HCT116 (cell line): Measurements from ENCODE around the gene SPRING1. TPM values are rescaled to one million over a fixed set of nuclear protein-coding genes. Genes with fewer than 3 reads are reported as not detected.

Experiments used
- ATAC-seq: fragments of 200-7000 bp; cut with Tn5 transposase; 2 replicates; pipeline ENCODE4 v1.9.1; 2020; ENCODE audit warnings: mild to moderate bottlenecking, moderate library complexity
- BruUV-seq: library from RNA; stranded (reverse); fragments of 400-500 nt; replicated peaks from 2 replicates; lab custom pipeline; 2021; lab: Mats Ljungman, UMichigan
- CTCF ChIA-PET: fragments of 300-600 bp; sonication (Branson Sonifier 250); formaldehyde crosslinking; loops from one replicate; lab custom pipeline; 2021; ENCODE audit warnings: antibody characterized with exemption; lab: Charles Lee
- POLR2A ChIA-PET: fragments of 300-600, 350-600 bp; sonication (Branson Sonifier 250); formaldehyde crosslinking; loops from one replicate; lab custom pipeline; 2021; ENCODE audit warnings: antibody characterized with exemption; lab: Charles Lee
- RAD21 ChIA-PET, 2 experiments: fragments of 300-600 bp; sonication (Branson Sonifier 250); formaldehyde crosslinking; loops; one replicate each; lab custom pipeline; 2023; ENCODE audit warnings: low total read pairs in 2 of 2; ENCODE audit not compliant: uncharacterized antibody in 2 of 2, unreplicated experiment in 2 of 2, low non-redundant PET in 1 of 2; lab: Charles Lee
- DNase-seq: peaks from one replicate; pipeline ENCODE4 v3.0.0-alpha.2; 2010; ENCODE audit warnings: low read depth, low spot score
- H2AFZ ChIP-seq: fragments of 200-600 bp; shearing (Covaris generic), sonication (generic); 2 replicates; pipeline ENCODE4 v1.6.1; 2017; ENCODE audit warnings: low read depth, mixed run types, mixed read lengths, antibody characterized with exemption, low read length; ENCODE audit not compliant: poor library complexity, severe bottlenecking
- H3K27ac ChIP-seq: 2 replicates; pipeline ENCODE4 v1.5.1; 2012; ENCODE audit warnings: low read depth, low read length
- H3K27me3 ChIP-seq: fragments of 200-600 bp; sonication (generic); 2 replicates; pipeline ENCODE4 v1.6.1; 2016; ENCODE audit warnings: mixed run types, low read length, mixed read lengths; ENCODE audit not compliant: insufficient read depth
- H3K36me3 ChIP-seq, 2 experiments: fragments of 200-500 bp in 1 of 2; fragments of 200-600 bp in 1 of 2; sonication (Bioruptor generic) in 1 of 2; sonication (generic) in 1 of 2; 2 replicates each; pipeline versions ENCODE4 v1.5.1 to v1.6.1; 2014 to 2016; ENCODE audit warnings: low read length in 2 of 2, inconsistent platforms in 1 of 2, mixed read lengths in 1 of 2, mixed run types in 1 of 2; ENCODE audit not compliant: insufficient read depth in 2 of 2, control insufficient read depth in 1 of 2
- H3K4me1 ChIP-seq, 2 experiments: fragments of 200-600 bp in 1 of 2; sonication (generic) in 1 of 2; 2 replicates each; pipeline versions ENCODE4 v1.5.1 to v1.6.1; 2012 to 2017; ENCODE audit warnings: low read length in 2 of 2, inconsistent platforms in 1 of 2, mild to moderate bottlenecking in 1 of 2, mixed read lengths in 1 of 2, mixed run types in 1 of 2, moderate library complexity in 1 of 2; ENCODE audit not compliant: insufficient read depth in 2 of 2, control insufficient read depth in 1 of 2
- H3K4me2 ChIP-seq: fragments of 200-600 bp; sonication (generic); 2 replicates; pipeline ENCODE4 v1.6.1; 2017; ENCODE audit warnings: mixed run types, low read length, mixed read lengths
- H3K4me3 ChIP-seq, 2 experiments: fragments of 200-600 bp in 1 of 2; sonication (generic) in 1 of 2; replicated peaks in 1 of 2; 2 replicates each; pipeline ENCODE4 v1.5.1; 2011 to 2016; ENCODE audit warnings: low read length in 2 of 2, control low read depth in 1 of 2, low read depth in 1 of 2, mild to moderate bottlenecking in 1 of 2, mixed read lengths in 1 of 2, mixed run types in 1 of 2
- H3K79me2 ChIP-seq: fragments of 200-600 bp; sonication (generic); 2 replicates; pipeline ENCODE4 v1.6.1; 2017; ENCODE audit warnings: mild to moderate bottlenecking, mixed run types, low read length, moderate library complexity, mixed read lengths; ENCODE audit not compliant: insufficient read depth
- H3K9ac ChIP-seq: fragments of 200-600 bp; sonication (generic); 2 replicates; pipeline ENCODE4 v1.6.1; 2016; ENCODE audit warnings: low read length, mixed read lengths
- H3K9me2 ChIP-seq: fragments of 200-600 bp; sonication (generic), shearing (Covaris generic); 2 replicates; pipeline ENCODE4 v1.6.1; 2017; ENCODE audit warnings: mixed run types, mild to moderate bottlenecking, moderate library complexity; ENCODE audit not compliant: insufficient read depth
- H3K9me3 ChIP-seq, 2 experiments: fragments of 200-500 bp in 1 of 2; fragments of 200-600 bp in 1 of 2; sonication (Bioruptor generic) in 1 of 2; sonication (generic) in 1 of 2; 2 replicates each; pipeline ENCODE4 v1.6.1; 2014 to 2017; ENCODE audit warnings: low read length in 2 of 2, mixed read lengths in 2 of 2, inconsistent platforms in 1 of 2, low read depth in 1 of 2, mild to moderate bottlenecking in 1 of 2, mixed run types in 1 of 2, moderate library complexity in 1 of 2; ENCODE audit not compliant: control insufficient read depth in 1 of 2, insufficient read depth in 1 of 2
- H4K20me1 ChIP-seq: fragments of 200-600 bp; sonication (generic), shearing (Covaris generic); 2 replicates; pipeline ENCODE4 v1.6.1; 2017; ENCODE audit warnings: mixed run types, mild to moderate bottlenecking, moderate library complexity; ENCODE audit not compliant: insufficient read depth
- ATF3 ChIP-seq: IDR thresholded peaks from 2 replicates; pipeline ENCODE4 v1.6.1; 2012
- CBX3 ChIP-seq: IDR thresholded peaks from 2 replicates; pipeline ENCODE4 v1.6.1; 2012; ENCODE audit warnings: low read depth
- CEBPB ChIP-seq: IDR thresholded peaks from 2 replicates; pipeline ENCODE4 v1.6.1; 2012; ENCODE audit warnings: low read depth
- EGR1 ChIP-seq: IDR thresholded peaks from 2 replicates; pipeline ENCODE4 v1.6.1; 2012; ENCODE audit warnings: low read depth
- ELF1 ChIP-seq: IDR thresholded peaks from 2 replicates; pipeline ENCODE4 v1.6.1; 2012; ENCODE audit warnings: low read depth, borderline replicate concordance
- EZH2 ChIP-seq: fragments of 200-600 bp; sonication (generic); IDR thresholded peaks from 2 replicates; pipeline ENCODE4 v1.6.1; 2017; ENCODE audit warnings: antibody characterized with exemption, mixed run types
- EZH2phosphoT487 ChIP-seq: fragments of 200-600 bp; IDR thresholded peaks from 2 replicates; pipeline ENCODE4 v1.6.1; 2018; ENCODE audit warnings: antibody characterized with exemption, borderline replicate concordance
- FOSL1 ChIP-seq: IDR thresholded peaks from 2 replicates; pipeline ENCODE4 v1.6.1; 2012; ENCODE audit warnings: low read depth
- JUND ChIP-seq: IDR thresholded peaks from 2 replicates; pipeline ENCODE4 v1.6.1; 2012
- POLR2A ChIP-seq: IDR thresholded peaks from 2 replicates; pipeline ENCODE4 v1.7.0; 2011; ENCODE audit warnings: borderline replicate concordance; ENCODE audit not compliant: insufficient read depth, insufficient read length; ENCODE audit errors: extremely low read depth
- POLR2AphosphoS5 ChIP-seq: IDR thresholded peaks from 2 replicates; pipeline ENCODE4 v1.6.1; 2011; ENCODE audit warnings: mild to moderate bottlenecking, low read depth, low read length, moderate library complexity
- RAD21 ChIP-seq: IDR thresholded peaks from 2 replicates; pipeline ENCODE4 v1.6.1; 2012; ENCODE audit warnings: low read depth, mild to moderate bottlenecking
- SIN3A ChIP-seq: IDR thresholded peaks from 2 replicates; pipeline ENCODE4 v1.6.1; 2012; ENCODE audit warnings: low read depth
- SRF ChIP-seq: IDR thresholded peaks from 2 replicates; pipeline ENCODE4 v1.6.1; 2012; ENCODE audit warnings: low read depth
- TCF7L2 ChIP-seq: IDR thresholded peaks from 2 replicates; pipeline ENCODE4 v1.7.0; 2011; ENCODE audit warnings: borderline replicate concordance, inconsistent platforms; ENCODE audit not compliant: insufficient read depth, insufficient read length; ENCODE audit errors: extremely low read depth
- YY1 ChIP-seq: IDR thresholded peaks from 2 replicates; pipeline ENCODE4 v1.6.1; 2011; ENCODE audit warnings: low read length, low read depth, moderate library complexity, mild to moderate bottlenecking; ENCODE audit not compliant: insufficient replicate concordance; ENCODE audit errors: extremely low read depth
- ZFX ChIP-seq: fragments of 450-650 bp; IDR thresholded peaks from 2 replicates; pipeline ENCODE4 v1.6.1; 2017
- ZNF274 ChIP-seq: fragments of 200-500 bp; sonication (Bioruptor generic); IDR thresholded peaks from 2 replicates; pipeline ENCODE4 v1.6.1; 2014; ENCODE audit warnings: mild to moderate bottlenecking, low read depth, low read length, inconsistent platforms
- intact Hi-C: fragments of 100-400 bp; cut with micrococcal nuclease; formaldehyde crosslinking; loops from 2 replicates; pipeline ENCODE4 v1.10.0; 2022
- total RNA-seq: library from RNA; stranded (reverse); gene quantifications from one replicate; pipeline ENCODE4 v1.2.1, GENCODE V29; 2021; ENCODE audit not compliant: unreplicated experiment
- TF ChIP-seq, protein P1 (sequence below): IDR thresholded peaks from 2 replicates; pipeline ENCODE4 v1.6.1; 2011; ENCODE audit warnings: mild to moderate bottlenecking, low read length, moderate library complexity; ENCODE audit not compliant: insufficient replicate concordance; ENCODE audit errors: extremely low read depth

SPRING1 gene
- total RNA-seq, 1 experiment from 2014 or later: 28.5 TPM

GRCh38 chr12:116727891-116728290 lies 10.0 kb downstream of the SPRING1 start:
- no peaks in the 10 kb centered on the region for H3K9me3 ChIP-seq
- H3K4me2 ChIP-seq: no peak overlapping the region
- H3K4me1 ChIP-seq: no peaks in the 10 kb centered on the region
- no peak overlapping the region for H3K9ac ChIP-seq
- no peaks in the 10 kb centered on the region for H3K27me3 ChIP-seq
- peaks cover 46% of the 10 kb centered on the region for H3K79me2 ChIP-seq
- TF ChIP-seq RAD21 (no peak), TCF7L2 (no peak), CBX3 (no peak), ZNF274 (no peak), ATF3 (no peak), JUND (no peak), EGR1 (no peak), POLR2AphosphoS5 (no peak), ZFX (no peak), POLR2A (no peak), EZH2 (no peak), EZH2phosphoT487 (no peak), SIN3A (no peak), FOSL1 (no peak), YY1 (no peak), CEBPB (no peak), SRF (no peak), ELF1 (no peak)
- TF ChIP-seq, protein P1, sequence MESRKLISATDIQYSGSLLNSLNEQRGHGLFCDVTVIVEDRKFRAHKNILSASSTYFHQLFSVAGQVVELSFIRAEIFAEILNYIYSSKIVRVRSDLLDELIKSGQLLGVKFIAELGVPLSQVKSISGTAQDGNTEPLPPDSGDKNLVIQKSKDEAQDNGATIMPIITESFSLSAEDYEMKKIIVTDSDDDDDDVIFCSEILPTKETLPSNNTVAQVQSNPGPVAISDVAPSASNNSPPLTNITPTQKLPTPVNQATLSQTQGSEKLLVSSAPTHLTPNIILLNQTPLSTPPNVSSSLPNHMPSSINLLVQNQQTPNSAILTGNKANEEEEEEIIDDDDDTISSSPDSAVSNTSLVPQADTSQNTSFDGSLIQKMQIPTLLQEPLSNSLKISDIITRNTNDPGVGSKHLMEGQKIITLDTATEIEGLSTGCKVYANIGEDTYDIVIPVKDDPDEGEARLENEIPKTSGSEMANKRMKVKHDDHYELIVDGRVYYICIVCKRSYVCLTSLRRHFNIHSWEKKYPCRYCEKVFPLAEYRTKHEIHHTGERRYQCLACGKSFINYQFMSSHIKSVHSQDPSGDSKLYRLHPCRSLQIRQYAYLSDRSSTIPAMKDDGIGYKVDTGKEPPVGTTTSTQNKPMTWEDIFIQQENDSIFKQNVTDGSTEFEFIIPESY: no peak
- no peaks in the 10 kb centered on the region for H4K20me1 ChIP-seq
- ChIA-PET POLR2A (no interaction called here), CTCF (no interaction called here), RAD21 (no interaction called here)
- H3K36me3 ChIP-seq: no peaks in the 10 kb centered on the region; a peak in 2 of 4 replicates
- intact Hi-C loops: no loop called here
- no peak overlapping the region for H3K4me3 ChIP-seq
- H3K27ac ChIP-seq: no peak overlapping the region
- ATAC-seq (no peak), DNase-seq (no peak)
- H2AFZ ChIP-seq: no peak overlapping the region
- no TSS peak for BruUV-seq
- H3K9me2 ChIP-seq: no peaks in the 10 kb centered on the region
